HepG2 (cell line): ENCODE results near the gene ABHD18. TPM values are rescaled to one million over a fixed set of nuclear protein-coding genes. Genes with fewer than 3 reads are reported as not detected.

ENCODE experiments used
- ATAC-seq: fragments of 200-7000 bp; cut with Tn5 transposase; 3 replicates; pipeline ENCODE4 v1.9.1; 2020; ENCODE audit warnings: mild to moderate bottlenecking, moderate library complexity
- BruUV-seq: library from RNA; stranded (reverse); fragments of 400-500 nt; replicated peaks from 2 replicates; lab custom pipeline; 2021; lab: Mats Ljungman, UMichigan
- CTCF ChIA-PET: fragments of 300-600 bp; formaldehyde crosslinking; extraction: SDS; loops from one replicate; lab custom pipeline; 2021; ENCODE audit warnings: low total read pairs, inconsistent platforms, low intra/inter-chr PET ratio; lab: Yijun Ruan, JAX
- POLR2A ChIA-PET: fragments of 350-600 bp; sonication (Branson Sonifier 250); formaldehyde crosslinking; loops from one replicate; lab custom pipeline; 2020; ENCODE audit warnings: antibody characterized with exemption, inconsistent platforms; lab: Yijun Ruan, JAX
- DNase-seq: peaks from one replicate; pipeline ENCODE4 v3.0.0-alpha.2; 2015; ENCODE audit warnings: low spot score
- FAIRE-seq: peaks from 3 replicates; lab custom pipeline; 2011; peaks lifted over from hg19 to GRCh38; lab: Jason Lieb, UNC
- H2AFZ ChIP-seq: one replicate; pipeline ENCODE4 v1.6.1; 2011; ENCODE audit warnings: low read length, inconsistent platforms
- H3K27ac ChIP-seq: fragments of 300-600 bp; 3 replicates; pipeline ENCODE4 v1.8.0; 2011; ENCODE audit warnings: mixed run types, mild to moderate bottlenecking, mixed read lengths, low read length, inconsistent platforms; ENCODE audit not compliant: insufficient read depth; ENCODE audit errors: extremely low read length
- H3K27me3 ChIP-seq, 2 experiments: fragments of 200-600 bp in 1 of 2; 2 replicates in 1 of 2; 3 replicates in 1 of 2; pipeline versions ENCODE4 v1.6.0 to v1.8.0; 2011; ENCODE audit warnings: low read length in 2 of 2, mild to moderate bottlenecking in 2 of 2, moderate library complexity in 2 of 2, inconsistent platforms in 1 of 2; ENCODE audit not compliant: insufficient read depth in 2 of 2, control insufficient read depth in 1 of 2
- H3K36me3 ChIP-seq, 2 experiments: fragments of 200-600 bp in 1 of 2; replicated peaks in 1 of 2; 2 replicates in 1 of 2; 3 replicates in 1 of 2; pipeline versions ENCODE4 v1.5.1 to v1.8.0; 2011; ENCODE audit warnings: low read length in 2 of 2, inconsistent platforms in 1 of 2; ENCODE audit not compliant: insufficient read depth in 2 of 2, control insufficient read depth in 1 of 2
- H3K4me1 ChIP-seq: 2 replicates; pipeline ENCODE4 v1.5.1; 2012; ENCODE audit warnings: low read length, inconsistent platforms; ENCODE audit not compliant: insufficient read depth
- H3K4me2 ChIP-seq: 2 replicates; pipeline ENCODE4 v1.6.0; 2011; ENCODE audit warnings: low read depth, low read length, inconsistent platforms
- H3K4me3 ChIP-seq, 3 experiments: fragments of 200-600 bp in 1 of 3; sonication (generic), shearing (Covaris generic) in 1 of 3; replicated peaks in 1 of 3; 2 replicates each; pipeline ENCODE4 v1.5.1; 2011 to 2016; ENCODE audit warnings: low read length in 3 of 3, inconsistent platforms in 2 of 3, low read depth in 2 of 3, mild to moderate bottlenecking in 2 of 3, control low read depth in 1 of 3, mixed read lengths in 1 of 3; ENCODE audit not compliant: insufficient read depth in 1 of 3
- H3K79me2 ChIP-seq: one replicate; pipeline ENCODE4 v1.6.1; 2011; ENCODE audit warnings: low read length, inconsistent platforms; ENCODE audit not compliant: insufficient read depth
- H3K9ac ChIP-seq: 2 replicates; pipeline ENCODE4 v1.6.0; 2011; ENCODE audit warnings: mild to moderate bottlenecking, low read depth, low read length, inconsistent platforms; ENCODE audit not compliant: insufficient read depth
- H3K9me3 ChIP-seq: 2 replicates; pipeline ENCODE4 v1.5.1; 2012; ENCODE audit warnings: mild to moderate bottlenecking, low read length
- H4K20me1 ChIP-seq: 2 replicates; pipeline ENCODE4 v1.6.0; 2011; ENCODE audit warnings: inconsistent platforms, mild to moderate bottlenecking, low read length, moderate library complexity; ENCODE audit not compliant: insufficient read depth
- CTCF ChIP-seq: sonication (generic); formaldehyde crosslinking; IDR thresholded peaks from 2 replicates; pipeline ENCODE4 v1.5.0; 2020; ENCODE audit warnings: mild to moderate bottlenecking, missing genetic modification reagents, moderate library complexity
- GABPB1 ChIP-seq: IDR thresholded peaks from 2 replicates; pipeline ENCODE4 v1.6.1; 2016; ENCODE audit warnings: mild to moderate bottlenecking, missing genetic modification reagents, moderate library complexity, missing compliant biosample characterization
- GPBP1L1 ChIP-seq: sonication (generic); formaldehyde crosslinking; IDR thresholded peaks from 2 replicates; pipeline ENCODE4 v1.5.0; 2020; ENCODE audit warnings: mild to moderate bottlenecking, missing genetic modification reagents
- PPARG ChIP-seq: conservative IDR thresholded peaks from 2 replicates; pipeline ENCODE4 v1.6.1; 2016; ENCODE audit warnings: missing biosample characterization, missing genetic modification reagents
- STAG1 ChIP-seq: sonication (generic); formaldehyde crosslinking; IDR thresholded peaks from 2 replicates; pipeline ENCODE4 v1.4.0; 2020; ENCODE audit warnings: missing genetic modification reagents
- ZBTB14 ChIP-seq: sonication (generic); formaldehyde crosslinking; IDR thresholded peaks from 2 replicates; pipeline ENCODE4 v1.4.0; 2020; ENCODE audit warnings: missing genetic modification reagents
- ZNF792 ChIP-seq: IDR thresholded peaks from 2 replicates; pipeline ENCODE4 v1.6.1; 2016
- WGBS: methylation state at CpG from one replicate; pipeline ENCODE4 v1.1.6; 2017; ENCODE audit warnings: low lambda C conversion rate; 5-methylcytosine and 5-hydroxymethylcytosine counted together
- in situ Hi-C: cut with HindIII; loops from 2 replicates; pipeline ENCODE4 v1.10.0; 2017; ENCODE audit warnings: low pct_unique_long_range_greater_than_20kb; ENCODE audit not compliant: extremely low pct_ligation_motif_present
- intact Hi-C: fragments of 100-400 bp; cut with micrococcal nuclease; formaldehyde crosslinking; loops from one replicate; pipeline ENCODE4 v1.10.0; 2022; ENCODE audit not compliant: unreplicated experiment
- polyA plus RNA-seq, 8 experiments: library from polyadenylated mRNA; depleted of rRNA in 3 of 8; stranded (reverse) in 7 of 8; unstranded in 1 of 8; fragments of >200 nt; fragmentation: Illumina TruSeq in 4 of 8; extraction: Trizol in 4 of 8; gene quantifications; 2 replicates each; pipeline versions ENCODE4 v1.2.1 to v1.2.3, GENCODE V29; 2011 to 2016; ENCODE audit warnings: low read depth in 4 of 8, missing spikeins in 1 of 8, mixed read lengths in 1 of 8; ENCODE audit not compliant: insufficient read depth in 1 of 8
- total RNA-seq, 5 experiments: library from RNA; depleted of rRNA; stranded (reverse); fragments of >200 nt; fragmentation: Illumina TruSeq; extraction: Trizol; gene quantifications; 2 replicates each; pipeline ENCODE4 v1.2.3, GENCODE V29; 2016; ENCODE audit warnings: low read depth in 1 of 5

The ABHD18 gene
- total and polyA plus RNA-seq, 2 of the 13 experiments (the other 11 are each of a cell fraction or from before 2014, with no cell fraction given) = 5.5 to 16.3 TPM

GRCh38 chr4:127982445-127982844, 17.2 kb downstream of the ABHD18 start (continued):
- TF ChIP-seq GPBP1L1 (CRISPR knock-in tag) = no peak

DNA sequence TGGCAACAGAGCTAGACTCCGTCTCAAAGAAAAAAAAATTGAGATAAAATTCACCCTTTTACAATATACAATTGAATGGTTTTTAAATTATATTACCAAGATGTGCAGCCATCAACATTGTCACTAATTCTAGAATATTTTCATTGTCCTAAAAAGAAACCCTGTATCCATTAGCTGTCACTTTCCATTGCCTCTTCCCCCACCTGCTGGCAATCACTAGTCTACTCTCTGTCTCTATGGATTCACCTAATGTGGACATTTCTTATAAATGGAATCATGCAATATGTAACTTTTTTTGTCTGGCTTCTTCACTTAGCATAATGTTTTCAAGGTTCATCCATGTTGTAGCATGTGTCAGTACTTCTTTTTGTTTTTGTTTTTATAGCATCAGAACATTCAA, 20.8 kb downstream of the ABHD18 start:
- Histone ChIP-seq H3K4me2 (no peak overlapping the region), H3K27ac (no peak overlapping the region), H3K9me3 (no peaks in the 10 kb centered on the region), H2AFZ (no peak overlapping the region), H3K36me3 (peaks cover 1 to 4% of the 10 kb centered on the region in 2 experiments; a peak in 2 of 5 replicates), H3K9ac (no peak overlapping the region), H3K27me3 (no peaks in the 10 kb centered on the region), H3K4me3 (no peak overlapping the region), H4K20me1 (no peaks in the 10 kb centered on the region), H3K79me2 (no peaks in the 10 kb centered on the region), H3K4me1 (no peaks in the 10 kb centered on the region)
- ChIA-PET CTCF (no interaction called here), POLR2A (no interaction called here)
- ATAC-seq (peak; percentile 45; the same call in 2 of the 3 replicates), DNase-seq (peak; percentile 6), FAIRE-seq (no peak)
- BruUV-seq = TSS peak; percentile 12
- no peak for TF ChIP-seq GABPB1 (CRISPR knock-in tag)
- TF ChIP-seq ZNF792 (CRISPR knock-in tag) = no peak
- TF ChIP-seq STAG1 (CRISPR knock-in tag) = peak; percentile 31; the same call in 1 of the 2 replicates
- no peak for TF ChIP-seq PPARG
- peak; percentile 32 for TF ChIP-seq CTCF
- no peak for TF ChIP-seq ZBTB14 (CRISPR knock-in tag)
- intact Hi-C loops = no loop called here
- 100% methylated on average over 1 of the region's 1 CpG for WGBS
- in situ Hi-C loops = no loop called here
